Neural cell (in vitro differentiated cells): ENCODE data around the gene TGFBR2.

ENCODE experiments used
- CTCF ChIP-seq: fragments of 450-650 bp; IDR thresholded peaks from 2 replicates; pipeline ENCODE4 v1.5.1; 2014; ENCODE audit warnings: antibody characterized with exemption, mild to moderate bottlenecking, moderate library complexity; ENCODE audit not compliant: poor library complexity, severe bottlenecking
- EP300 ChIP-seq: fragments of 450-650 bp; conservative IDR thresholded peaks from 2 replicates; pipeline ENCODE4 v1.6.1; 2014; ENCODE audit warnings: antibody characterized with exemption, mild to moderate bottlenecking, moderate library complexity; ENCODE audit not compliant: poor library complexity, severe bottlenecking
- EZH2 ChIP-seq: fragments of 200-600, 300-800 bp; shearing (Covaris generic), sonication (generic); IDR thresholded peaks from 2 replicates; pipeline ENCODE4 v1.6.1; 2014; ENCODE audit warnings: antibody characterized with exemption, low read length, borderline replicate concordance, mild to moderate bottlenecking; ENCODE audit not compliant: insufficient read depth, poor library complexity, severe bottlenecking
- MXI1 ChIP-seq: fragments of 450-650 bp; conservative IDR thresholded peaks from 2 replicates; pipeline ENCODE4 v1.6.1; 2014; ENCODE audit warnings: antibody characterized with exemption, mild to moderate bottlenecking; ENCODE audit not compliant: poor library complexity, severe bottlenecking
- POLR2AphosphoS5 ChIP-seq: IDR thresholded peaks from 2 replicates; pipeline ENCODE4 v1.6.1; 2012
- RAD21 ChIP-seq: fragments of 450-650 bp; conservative IDR thresholded peaks from 2 replicates; pipeline ENCODE4 v1.6.1; 2014; ENCODE audit warnings: antibody characterized with exemption, mild to moderate bottlenecking, moderate library complexity
- SMC3 ChIP-seq: fragments of 450-650 bp; conservative IDR thresholded peaks from 2 replicates; pipeline ENCODE4 v1.6.1; 2014; ENCODE audit warnings: antibody characterized with exemption, mild to moderate bottlenecking, moderate library complexity; ENCODE audit not compliant: poor library complexity
- TAF1 ChIP-seq: IDR thresholded peaks from 2 replicates; pipeline ENCODE4 v1.6.1; 2012; ENCODE audit warnings: low read depth
- TF ChIP-seq, protein P1 (sequence below): IDR thresholded peaks from 2 replicates; pipeline ENCODE4 v1.6.1; 2012; ENCODE audit warnings: borderline replicate concordance

DNA sequence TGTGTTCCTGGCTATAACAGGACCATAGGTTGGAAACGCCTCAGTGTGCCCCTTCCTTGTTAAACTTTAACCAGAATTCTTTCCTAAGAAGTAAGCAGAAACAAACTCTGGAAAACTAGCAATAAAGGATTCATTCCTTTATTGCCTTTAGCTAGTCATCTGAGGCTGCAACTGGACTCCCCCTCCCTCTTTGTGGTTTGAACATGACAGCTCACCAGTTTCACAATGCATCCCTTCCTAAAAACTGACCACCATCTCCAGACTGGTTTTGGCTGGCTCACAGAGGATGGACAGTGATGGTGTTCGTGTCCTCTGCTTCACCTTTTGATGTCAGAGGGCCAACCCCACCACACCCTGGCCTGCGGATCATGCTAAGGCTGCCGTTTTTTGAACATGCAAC, 27.9 kb upstream of the TGFBR2 start:
- no peak for TF ChIP-seq CTCF
- no peak for TF ChIP-seq RAD21
- TF ChIP-seq EZH2, result no peak
- TF ChIP-seq EP300, result no peak
- TF ChIP-seq SMC3, result no peak
- no peak for TF ChIP-seq POLR2AphosphoS5
- TF ChIP-seq MXI1, result no peak
- TF ChIP-seq, protein P1, sequence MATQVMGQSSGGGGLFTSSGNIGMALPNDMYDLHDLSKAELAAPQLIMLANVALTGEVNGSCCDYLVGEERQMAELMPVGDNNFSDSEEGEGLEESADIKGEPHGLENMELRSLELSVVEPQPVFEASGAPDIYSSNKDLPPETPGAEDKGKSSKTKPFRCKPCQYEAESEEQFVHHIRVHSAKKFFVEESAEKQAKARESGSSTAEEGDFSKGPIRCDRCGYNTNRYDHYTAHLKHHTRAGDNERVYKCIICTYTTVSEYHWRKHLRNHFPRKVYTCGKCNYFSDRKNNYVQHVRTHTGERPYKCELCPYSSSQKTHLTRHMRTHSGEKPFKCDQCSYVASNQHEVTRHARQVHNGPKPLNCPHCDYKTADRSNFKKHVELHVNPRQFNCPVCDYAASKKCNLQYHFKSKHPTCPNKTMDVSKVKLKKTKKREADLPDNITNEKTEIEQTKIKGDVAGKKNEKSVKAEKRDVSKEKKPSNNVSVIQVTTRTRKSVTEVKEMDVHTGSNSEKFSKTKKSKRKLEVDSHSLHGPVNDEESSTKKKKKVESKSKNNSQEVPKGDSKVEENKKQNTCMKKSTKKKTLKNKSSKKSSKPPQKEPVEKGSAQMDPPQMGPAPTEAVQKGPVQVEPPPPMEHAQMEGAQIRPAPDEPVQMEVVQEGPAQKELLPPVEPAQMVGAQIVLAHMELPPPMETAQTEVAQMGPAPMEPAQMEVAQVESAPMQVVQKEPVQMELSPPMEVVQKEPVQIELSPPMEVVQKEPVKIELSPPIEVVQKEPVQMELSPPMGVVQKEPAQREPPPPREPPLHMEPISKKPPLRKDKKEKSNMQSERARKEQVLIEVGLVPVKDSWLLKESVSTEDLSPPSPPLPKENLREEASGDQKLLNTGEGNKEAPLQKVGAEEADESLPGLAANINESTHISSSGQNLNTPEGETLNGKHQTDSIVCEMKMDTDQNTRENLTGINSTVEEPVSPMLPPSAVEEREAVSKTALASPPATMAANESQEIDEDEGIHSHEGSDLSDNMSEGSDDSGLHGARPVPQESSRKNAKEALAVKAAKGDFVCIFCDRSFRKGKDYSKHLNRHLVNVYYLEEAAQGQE, result no peak
- no peak for TF ChIP-seq TAF1
